HG03460 (cell line): ENCODE measurements around the gene MED9.

Experiments
- ATAC-seq: cut with Tn5 transposase; IDR thresholded peaks from one replicate; pipeline ENCODE4 v1.9.1; 2021; ENCODE audit not compliant: unreplicated experiment

The MED9 gene

DNA sequence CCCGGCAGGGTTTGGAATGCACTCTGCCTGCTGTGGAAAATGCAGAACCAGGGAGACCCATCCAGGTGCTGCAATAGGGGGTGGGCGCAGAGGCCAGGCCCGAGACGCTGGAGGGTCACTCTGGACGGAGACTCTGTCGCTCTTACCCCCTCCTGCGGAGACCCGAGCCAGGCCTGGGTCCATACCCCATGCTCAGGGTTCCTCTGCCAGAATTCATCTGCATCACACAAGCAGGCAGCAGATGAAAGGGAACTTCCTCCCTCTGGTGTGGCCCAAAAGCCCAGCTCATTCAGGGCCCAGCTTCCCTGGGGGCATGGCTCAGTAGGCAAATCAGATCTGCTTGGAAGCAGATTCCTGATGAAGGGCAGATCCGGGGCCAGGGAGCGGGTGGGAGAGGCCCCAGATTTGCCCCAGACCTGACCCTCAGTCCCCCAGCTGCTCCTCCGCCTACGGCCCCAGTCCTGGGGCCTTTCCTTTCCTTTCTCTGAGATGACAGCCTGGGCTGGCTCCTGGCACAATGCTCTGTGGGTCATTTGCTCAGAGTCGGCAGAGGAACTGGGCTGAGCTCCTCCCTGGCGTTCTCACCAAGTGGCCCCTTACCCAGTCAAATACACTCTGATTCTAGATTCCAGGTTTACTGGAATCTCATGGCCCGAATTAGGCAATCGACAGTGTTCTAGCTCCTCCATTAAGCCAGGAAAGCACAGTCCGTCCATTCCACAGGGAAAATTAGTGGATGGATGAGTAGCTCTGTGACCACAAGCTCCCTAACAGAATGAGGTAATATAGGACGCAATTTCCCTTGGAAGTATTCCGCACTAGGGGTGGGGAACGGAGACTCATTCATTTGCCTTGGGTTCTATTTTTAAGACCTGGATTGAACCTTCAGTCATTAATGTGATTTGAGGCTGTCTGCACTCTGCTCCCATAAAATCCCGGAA, 38.5 kb downstream of the MED9 start:
- ATAC-seq, result no peak

DNA sequence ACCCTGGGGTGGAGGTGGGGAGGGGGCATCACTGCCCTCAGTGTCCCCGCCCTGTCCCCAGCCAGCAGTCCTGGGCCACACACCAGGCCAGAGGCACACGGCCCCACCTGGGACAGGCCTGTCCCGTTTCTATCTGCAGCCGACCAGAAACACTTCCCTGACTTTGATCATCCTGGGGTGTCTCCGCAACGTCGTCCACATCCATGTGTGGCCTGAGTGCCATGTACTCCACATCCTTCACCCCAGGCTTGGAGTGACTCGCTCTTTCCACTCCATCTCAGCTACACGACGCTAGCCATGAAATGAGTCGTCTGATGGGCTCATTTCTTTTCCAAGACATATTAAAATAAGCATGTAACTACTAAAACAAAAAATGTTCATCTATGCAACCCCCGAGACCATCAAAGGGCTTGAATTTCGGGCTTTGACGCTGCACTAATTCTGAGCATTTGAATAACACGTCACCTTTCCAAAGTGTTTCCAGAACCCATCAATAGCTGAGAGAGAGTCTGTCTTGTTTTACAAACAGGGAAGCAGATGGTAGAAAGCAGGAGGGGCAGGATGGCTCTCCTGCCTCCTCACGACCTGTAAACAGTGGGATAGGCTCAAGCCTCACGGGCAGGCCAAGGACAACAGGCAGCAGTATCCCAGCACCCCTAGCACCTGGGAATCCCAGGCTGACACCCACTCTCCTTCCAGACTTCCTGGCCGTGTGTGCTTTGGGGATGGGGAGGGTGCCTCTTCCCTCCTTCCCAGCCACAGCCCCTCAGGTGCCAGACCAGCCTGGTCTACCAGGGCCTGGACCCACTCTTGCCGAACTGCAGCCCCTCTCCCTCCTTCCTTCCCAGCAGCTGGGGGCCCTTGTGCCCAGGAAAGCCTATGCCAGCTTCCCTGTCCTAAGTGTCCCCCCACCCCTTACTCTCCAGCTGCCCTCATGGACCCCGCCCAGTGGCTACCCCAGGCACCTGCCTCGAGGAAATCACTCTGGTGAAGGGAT, 39.4 kb downstream of the MED9 start:
- no peak for ATAC-seq

DNA sequence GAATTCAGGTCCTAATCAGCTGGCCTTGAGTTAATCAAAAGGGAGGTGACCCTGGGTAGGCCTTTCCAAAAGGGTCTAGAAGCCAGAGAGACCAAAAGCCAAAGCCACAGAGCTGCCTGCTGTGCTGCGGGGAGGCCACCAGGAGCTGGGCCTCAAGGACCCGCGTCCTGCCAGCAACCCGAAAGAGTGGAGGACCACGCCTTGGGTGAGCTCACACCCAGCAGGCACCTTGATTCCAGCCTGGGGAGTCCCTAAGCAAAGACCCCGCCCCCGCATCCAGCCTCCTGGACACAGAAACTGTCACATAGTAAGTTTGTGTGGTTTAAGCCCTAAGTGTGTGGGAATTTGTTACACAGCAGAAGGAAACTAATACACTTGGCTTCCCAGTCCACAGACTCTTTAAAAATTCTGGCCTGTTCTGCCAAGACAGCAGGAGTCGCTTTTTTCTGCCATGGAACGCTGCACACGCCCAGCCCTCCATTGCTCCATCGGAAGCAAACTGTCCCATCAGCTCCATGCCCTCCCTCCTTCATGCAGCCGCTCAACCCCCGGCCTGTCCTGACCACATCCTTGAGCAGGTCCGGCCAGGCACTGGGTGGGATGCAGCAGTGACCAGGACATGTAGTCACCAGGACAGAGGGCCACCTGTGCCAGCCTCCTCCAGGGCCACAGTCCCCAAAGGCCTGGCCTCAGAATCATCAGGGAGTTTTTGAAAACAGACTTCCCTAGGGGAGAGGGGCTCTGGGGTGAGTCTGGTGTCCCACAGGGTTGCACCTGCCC, 40.3 kb downstream of the MED9 start:
- ATAC-seq, result no peak

DNA sequence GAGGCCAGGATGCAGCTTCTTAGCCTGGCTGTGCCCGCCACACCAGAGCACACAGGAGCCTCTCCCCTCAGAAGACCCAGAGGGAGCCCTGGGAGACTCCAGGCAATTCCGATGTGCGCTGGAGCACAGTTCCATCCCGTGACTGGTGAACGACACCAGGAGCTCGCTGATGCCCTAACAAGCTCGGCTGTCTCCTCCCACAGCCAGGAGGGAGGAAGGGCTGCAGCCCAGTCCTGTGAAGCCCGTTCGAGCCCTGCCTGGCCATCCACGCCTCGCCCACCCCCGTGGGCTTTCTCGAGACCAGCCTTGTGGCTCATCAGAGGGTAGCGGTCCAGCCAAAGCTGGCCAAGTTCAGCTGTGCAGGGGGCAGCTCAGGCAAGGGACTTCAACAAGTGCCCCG, 41.2 kb downstream of the MED9 start:
- no peak for ATAC-seq

DNA sequence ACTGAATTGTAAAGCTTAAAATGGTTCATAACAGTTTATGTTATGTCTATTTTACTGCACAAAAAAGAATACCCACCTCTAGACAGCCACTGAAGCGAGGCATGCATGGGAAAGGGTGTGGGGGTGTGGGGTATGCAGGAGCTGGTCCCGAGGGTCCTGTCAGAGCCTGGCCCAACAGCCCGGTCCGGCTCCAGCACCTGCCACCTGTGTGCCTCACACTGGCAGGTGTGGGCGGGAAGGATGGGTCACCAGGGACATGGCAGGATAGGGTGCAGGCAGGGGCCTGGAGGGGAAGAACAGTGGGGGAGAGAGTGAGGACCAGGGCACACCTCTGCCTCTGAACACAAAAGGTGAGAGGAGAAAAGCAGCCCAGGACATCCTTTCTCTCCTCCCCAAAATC, 42.2 kb downstream of the MED9 start:
- no peak for ATAC-seq

DNA sequence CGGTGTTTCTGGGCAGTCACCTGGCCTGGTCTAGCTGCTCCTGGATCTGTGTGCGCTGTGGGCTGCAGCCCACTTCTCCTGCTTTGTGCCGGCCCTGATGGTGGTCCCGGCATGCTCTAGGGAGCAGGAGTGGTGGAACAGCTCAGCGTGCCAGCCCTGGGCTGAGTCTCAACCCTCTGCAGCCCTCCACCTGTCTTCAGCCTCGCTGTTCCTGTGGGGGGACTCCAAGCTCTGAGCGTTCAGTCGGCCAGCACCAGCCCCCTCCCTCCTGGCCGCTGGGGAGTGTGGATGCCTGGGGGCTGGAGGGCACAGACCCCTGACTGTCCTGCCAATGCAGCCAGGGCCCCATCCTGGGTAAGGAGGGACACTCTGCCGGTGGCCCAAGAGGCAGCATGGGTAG, 43.1 kb downstream of the MED9 start:
- ATAC-seq, result no peak

DNA sequence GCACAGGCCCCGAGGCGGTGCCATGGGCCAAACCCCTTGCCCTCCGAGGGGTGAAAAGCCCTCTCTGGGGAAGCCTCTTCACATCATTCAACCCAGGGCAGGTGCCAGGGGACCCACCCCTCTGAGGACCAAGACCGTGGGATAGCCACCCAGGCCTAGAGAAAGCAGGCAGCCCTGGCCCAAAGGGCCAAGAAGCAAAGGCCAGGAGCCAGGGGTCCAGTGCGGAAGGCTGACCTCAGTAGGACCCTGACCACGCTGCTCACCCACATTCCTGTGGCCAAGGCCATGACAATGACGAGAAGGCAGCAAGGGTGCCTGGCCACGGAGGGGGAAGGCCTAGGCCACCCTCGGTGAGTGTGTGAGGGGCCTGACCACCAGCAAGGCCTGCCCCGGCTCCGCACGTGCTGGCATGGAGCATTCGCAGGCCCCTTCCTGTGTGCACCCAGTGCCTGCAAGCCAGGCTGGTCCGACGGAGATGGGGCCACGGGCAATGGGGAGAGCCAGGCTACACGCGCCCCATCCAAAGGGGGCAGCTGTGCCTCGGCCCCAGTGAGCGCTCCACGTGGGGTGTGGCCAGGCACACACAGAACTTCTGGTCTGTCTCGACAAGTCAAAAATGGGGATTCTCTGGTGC, 43.9 kb downstream of the MED9 start:
- ATAC-seq, result no peak

DNA sequence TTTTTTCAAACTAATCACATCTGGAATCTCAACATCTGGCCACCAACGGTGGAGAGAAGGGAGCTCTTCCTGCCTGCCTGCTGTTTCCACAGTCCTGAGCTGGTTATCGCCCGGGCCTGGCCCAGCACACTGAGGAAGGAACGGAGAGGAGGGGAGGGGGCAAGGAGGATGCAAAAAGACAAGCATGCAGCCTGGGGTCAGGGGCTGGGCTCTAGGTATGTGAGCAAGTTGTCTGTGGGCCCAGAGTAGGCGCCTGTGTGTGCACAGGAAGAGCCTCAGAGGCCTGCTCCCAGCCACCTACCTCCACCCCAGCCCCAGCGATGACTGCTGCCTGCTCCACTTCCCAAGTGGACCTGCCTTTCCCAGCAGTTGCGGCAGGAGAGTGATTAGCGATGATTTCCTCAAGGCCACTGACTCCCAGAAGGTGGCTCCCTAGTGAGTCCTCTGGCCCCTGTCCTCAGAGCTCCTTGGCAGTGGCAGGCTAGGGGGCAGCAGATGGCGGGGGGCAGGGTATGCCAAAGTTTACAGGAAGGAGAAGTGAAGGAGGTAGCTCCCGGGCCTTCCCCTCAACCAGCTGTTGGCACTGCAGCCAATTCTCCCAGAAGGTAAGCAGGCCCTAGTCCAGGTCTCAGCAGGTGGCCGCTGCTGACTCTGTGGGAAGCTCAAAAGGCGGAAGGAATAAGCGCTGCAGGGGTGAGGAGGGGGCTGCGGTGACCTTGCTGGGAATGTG, 46.4 kb downstream of the MED9 start:
- no peak for ATAC-seq

DNA sequence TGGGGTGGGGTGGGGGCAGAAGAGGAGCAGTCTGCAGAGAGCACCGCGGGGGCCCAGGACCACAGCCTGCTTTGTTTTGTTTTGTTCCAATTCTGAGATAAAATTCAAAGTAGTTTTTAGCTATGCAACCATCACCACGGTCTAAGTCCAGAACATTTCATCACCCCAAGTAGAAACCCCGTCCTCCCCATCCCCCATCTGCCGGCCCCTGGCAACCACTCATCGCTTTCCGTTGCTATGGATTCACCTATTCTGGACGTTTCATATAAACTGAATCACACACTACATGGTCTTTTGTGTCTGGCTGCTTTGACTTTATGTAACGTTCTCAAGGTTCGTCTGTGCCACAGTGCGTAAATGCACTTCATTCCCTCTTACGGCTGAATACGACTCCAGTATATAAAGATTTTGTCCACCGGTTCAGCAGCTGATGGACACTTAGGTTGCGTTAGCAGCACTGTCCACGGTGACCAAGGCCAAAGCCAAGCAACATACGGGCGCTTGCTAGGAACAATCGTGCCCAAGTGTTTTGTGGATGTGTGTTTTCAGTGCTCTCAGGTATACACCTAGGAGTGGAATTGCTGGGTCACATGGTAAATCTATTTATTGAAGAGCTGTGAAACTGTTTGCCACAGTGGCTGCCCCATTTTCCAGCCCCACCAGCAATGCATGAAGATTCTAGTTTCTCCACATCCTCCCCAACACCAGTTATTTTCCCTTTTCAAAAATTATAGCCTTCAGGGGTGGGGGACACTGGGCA, 47.1 kb downstream of the MED9 start:
- no peak for ATAC-seq

DNA sequence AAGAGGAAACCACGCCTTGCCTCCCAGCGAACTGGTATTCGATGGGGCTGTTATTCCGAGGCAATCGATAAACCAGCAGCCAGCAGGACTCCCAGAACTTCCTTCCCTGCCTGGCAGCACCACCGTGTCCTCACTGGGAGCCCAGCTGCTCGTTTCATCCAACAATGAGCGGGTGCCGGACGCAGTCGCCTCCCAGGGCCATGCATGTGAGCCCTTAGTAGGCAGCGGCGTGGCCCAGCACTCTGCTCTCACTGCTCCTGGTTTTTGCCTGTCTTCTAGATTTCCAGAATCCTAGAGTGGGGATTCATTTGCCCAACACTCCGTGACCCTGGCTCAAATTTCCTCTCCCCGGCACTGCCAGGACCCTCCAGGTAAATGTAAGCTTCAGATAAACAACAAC, 48.5 kb downstream of the MED9 start:
- ATAC-seq, result no peak

DNA sequence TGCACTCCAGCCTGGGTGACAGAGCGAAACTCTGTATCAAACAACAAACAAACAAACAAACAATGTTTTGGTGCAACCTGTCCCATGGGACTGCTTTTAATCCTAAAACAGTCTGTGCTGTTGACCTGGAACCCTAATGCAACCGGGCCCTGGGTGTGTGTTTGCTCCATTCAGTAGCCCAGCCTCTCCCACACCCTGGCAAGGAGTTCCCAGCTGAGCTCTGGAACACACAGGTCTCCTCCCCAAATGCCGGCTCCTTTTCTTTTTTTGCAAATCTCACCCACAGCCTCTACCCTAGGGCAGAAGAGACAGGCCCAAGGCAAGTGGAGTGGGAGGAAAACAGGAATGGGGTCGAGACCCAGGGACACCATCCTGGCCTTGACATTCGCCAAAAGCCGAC, 49.2 kb downstream of the MED9 start:
- no peak for ATAC-seq

DNA sequence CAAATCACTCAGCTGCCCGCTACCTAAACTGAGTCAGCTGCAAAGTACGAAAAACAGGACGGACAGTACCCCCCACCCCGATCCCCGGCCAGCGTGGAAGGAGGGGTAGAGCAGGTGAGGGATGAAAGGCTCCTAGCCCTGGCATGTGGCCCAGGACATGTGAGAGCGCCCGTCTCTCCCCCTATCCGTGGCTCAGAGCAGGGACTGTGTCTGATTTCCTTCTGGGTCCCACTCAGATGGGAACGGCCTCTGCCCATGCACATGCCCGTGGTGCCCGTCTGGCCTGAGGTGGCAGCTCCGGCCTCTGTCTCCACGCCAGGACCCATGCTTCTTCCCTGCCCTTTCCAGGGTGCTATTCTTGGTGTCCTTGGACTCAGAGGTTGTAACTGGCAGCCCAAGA, 49.6 kb downstream of the MED9 start:
- no peak for ATAC-seq

DNA sequence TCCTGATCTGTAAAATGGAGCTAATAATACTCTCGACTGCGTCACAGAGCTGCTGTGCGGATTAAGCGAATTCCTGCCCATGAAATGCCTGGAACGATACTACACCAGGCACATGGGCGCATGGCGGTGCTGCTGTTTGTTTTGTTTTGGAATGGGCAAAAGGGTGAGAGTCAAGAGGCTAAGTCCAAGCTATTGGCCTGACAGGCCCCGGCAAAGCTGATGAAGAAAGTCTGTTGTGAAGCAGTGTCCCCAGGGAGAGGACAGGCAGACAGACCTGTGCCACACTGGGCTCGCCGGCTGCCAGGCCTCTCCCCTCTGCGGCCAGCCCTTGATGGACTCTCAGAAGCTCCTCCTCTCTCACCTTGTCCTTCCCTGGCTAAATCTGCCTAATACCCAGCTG, 50.7 kb downstream of the MED9 start:
- ATAC-seq, result no peak

DNA sequence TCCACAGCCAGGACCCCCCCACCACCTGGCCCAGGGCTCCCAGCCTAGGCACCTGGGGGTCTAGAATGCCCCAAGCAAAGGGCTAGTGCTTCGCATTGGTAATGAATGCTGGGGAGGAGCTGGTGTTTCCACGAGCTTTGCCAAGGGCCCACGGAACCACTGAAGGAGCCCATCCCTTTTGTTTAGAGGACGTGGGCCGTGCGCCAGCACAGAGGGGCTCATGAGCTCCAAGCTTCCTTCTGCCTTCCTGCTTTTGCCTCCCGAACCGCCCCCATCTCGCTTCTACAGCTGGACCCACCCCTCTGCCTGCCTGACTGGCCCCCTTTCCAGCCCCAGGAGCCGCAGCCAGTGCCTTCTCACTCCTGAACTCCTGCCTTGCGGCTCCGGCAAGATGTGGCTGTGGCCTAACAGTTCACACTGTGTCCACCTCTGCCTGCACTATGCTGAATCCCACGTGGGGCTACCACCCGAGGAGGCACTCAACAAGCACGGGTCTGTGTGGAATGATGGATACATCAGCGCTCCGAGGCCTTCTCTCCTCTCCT, 51.2 kb downstream of the MED9 start:
- ATAC-seq, result no peak

DNA sequence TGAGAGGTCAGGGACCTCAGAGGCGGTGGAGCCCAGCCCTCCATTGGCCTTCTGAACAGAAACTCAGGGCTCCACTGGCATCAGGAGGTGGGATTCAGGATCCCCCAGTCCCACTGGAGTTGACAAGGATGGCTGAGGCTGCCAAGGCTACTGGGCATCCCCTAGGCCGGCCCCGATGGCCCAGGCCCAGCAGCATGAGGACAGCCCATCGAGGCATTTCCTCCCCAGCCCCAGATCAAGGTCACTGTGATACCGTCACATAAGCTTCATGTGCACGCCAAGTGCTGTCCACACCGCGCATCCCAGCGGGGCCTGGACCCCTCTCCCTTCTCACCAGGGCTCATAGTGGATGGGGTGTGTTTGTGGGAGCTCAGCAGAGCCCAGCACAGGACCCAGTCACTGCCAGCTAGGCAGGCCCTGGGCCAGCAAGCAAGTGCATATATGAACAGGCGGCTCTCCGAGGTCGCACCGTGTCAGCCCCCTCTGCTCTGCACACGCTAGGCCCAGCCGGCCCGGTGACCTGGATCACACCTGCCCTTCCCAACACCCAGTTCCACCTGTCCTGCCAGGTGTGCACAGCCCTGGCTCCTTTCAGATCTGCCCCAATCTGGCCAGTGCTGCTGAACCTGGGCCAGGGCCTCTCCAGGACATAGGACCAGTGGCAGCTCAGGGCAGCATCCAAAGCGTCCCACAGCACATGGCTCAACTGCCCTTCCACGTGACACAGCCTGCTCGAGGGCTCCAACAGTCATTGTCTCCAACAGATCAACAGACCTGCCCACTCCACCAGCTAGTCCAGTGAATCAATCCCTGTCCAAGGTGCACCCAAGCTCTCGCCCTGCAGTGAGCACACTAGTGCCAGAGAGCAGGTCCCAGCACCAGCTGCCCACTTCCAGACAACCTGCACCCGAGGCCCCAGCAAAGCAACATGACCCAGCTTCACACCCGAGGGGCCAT, 52.2 kb downstream of the MED9 start:
- ATAC-seq, result no peak

DNA sequence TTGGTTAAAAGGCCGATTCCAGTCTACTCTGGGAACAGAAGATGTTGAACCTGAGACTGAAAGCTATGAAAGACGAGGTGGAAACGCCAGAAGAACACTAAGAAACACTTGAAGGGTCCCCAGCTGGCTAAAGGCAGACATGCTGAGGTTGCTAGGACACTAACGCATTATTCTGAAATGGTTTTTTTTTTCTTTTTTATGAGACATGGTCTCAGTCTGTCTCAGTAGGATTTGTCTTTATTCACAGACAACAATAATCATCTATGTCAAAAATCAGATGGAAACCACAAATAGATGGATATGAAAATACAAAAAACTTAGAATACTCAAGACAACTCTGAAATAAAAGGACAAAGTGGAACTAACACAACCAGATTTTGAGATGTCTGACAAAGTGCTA, 54.4 kb downstream of the MED9 start:
- no peak for ATAC-seq

DNA sequence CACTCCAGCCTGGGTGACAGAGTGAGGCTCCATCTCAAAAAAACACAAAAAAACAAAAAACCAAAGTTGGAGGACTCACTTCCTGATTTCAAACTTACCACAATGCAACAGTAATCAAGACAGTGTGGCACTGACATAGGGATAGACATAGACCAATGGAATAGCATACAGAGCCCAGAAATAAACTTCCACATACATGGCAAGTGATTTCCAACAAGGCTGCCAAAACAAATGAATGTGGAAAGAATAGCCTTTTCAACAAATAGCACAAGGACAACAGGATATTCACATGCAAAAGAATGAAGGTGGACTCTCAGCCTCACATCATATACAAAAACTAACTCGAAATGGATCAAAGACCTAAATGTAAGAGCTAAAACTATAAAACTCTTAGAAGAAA, 56.2 kb downstream of the MED9 start:
- no peak for ATAC-seq
